Fibroblast of gingiva (primary cell): ENCODE results near the gene ACLY.
"Not testable (repeated sequence)": the region's sequence is repeated elsewhere in the genome, so short reads cannot be mapped to it uniquely, and the experiment has no call there.

ENCODE experiments used
- DNase-seq: peaks from one replicate; pipeline ENCODE4 v3.0.0-alpha.2; 2011; ENCODE audit warnings: low read depth

ACLY gene

GRCh38 chr17:41829961-41830360 lies 88.8 kb downstream of the ACLY start:
- DNase-seq, result not testable (repeated sequence)

GRCh38 chr17:41825175-41825845 lies 93.4 kb downstream of the ACLY start:
- DNase-seq, result no peak

GRCh38 chr17:41824086-41824485 lies 94.7 kb downstream of the ACLY start:
- DNase-seq, result peak; percentile 64

- no peak for DNase-seq
These were observed 95.2 kb downstream of the ACLY start for GRCh38 chr17:41823580-41823979.

DNA sequence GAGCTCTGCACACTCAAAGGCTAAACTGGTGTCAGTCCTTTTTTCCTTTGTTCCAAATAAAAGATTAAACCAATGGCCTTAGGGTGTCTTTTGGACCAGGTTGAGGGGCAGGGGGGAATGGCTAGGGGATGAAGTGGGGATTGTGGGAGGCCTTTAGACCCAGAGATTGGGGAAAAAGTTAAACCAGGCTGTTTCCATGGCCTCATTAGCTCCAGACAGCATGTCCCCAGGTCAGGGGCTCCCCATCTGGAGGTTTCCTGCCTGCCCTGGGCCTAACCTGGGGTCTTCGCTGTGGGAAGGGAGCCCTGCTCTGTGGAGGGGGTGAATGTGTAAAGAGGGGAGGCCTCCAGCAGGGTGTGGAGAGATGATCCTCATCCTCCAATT lies 95.6 kb downstream of the ACLY start:
- DNase-seq, result no peak

- no peak for DNase-seq
These were observed 96.3 kb downstream of the ACLY start for GRCh38 chr17:41822216-41823140.

DNA sequence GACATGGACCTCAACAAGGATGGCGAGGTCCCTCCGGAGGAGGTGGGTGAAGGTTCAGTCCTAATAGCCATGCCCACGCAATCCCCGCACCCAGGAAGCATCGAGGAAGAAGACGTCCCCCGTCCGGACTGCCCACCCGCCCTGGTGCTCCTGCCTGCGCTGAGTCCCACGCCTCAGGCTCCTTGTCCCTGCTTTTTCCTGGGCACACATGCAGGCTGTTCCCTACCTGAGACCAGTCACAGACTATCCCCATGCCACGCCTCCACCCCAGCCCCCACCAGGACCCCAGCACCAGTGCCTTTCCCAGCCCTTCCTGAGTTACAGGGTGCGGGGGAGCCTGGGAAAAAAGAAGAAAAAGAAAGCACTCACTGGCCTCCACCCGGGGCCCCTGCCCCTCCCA lies 97.0 kb downstream of the ACLY start:
- no peak for DNase-seq

DNA sequence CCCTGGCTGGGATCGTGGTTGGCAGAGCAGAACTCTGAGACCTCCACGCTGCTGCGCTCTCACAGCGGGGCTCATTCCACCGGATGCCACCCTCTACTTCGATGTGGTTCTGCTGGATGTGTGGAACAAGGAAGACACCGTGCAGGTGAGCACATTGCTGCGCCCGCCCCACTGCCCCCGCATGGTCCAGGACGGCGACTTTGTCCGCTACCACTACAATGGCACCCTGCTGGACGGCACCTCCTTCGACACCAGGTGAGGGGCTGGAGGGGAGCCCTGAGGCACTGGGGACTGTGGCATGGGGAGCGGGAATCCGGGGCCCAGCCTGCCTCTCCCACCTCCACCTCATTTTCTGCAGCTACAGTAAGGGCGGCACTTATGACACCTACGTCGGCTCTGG lies 100.7 kb downstream of the ACLY start:
- DNase-seq, result no peak
